Caco-2 (cell line): ENCODE results near the gene NFIA. TPM values are rescaled to one million over a fixed set of nuclear protein-coding genes. Genes with fewer than 3 reads are reported as not detected.

ENCODE experiments used
- BruUV-seq: library from RNA; stranded (reverse); fragments of 400-500 nt; replicated peaks from 2 replicates; lab custom pipeline; 2021; lab: Mats Ljungman, UMichigan
- CTCF ChIA-PET: fragments of 300-600 bp; sonication (Branson Sonifier 250); formaldehyde crosslinking; loops from one replicate; lab custom pipeline; 2022; ENCODE audit warnings: antibody characterized with exemption; lab: Charles Lee
- POLR2A ChIA-PET: fragments of 300-600 bp; sonication (Branson Sonifier 250); formaldehyde crosslinking; loops from one replicate; lab custom pipeline; 2022; ENCODE audit warnings: antibody characterized with exemption; lab: Charles Lee
- DNase-seq, 2 experiments: peaks; one replicate each; pipeline versions ENCODE4 v3.0.0 to v3.0.0-alpha.2; 2020 to 2022
- H3K27me3 ChIP-seq: replicated peaks from 2 replicates; pipeline ENCODE4 v1.6.0; 2011; ENCODE audit warnings: low read length; ENCODE audit not compliant: control insufficient read depth, insufficient read depth
- H3K36me3 ChIP-seq: 2 replicates; pipeline ENCODE4 v1.5.1; 2011; ENCODE audit warnings: low read length; ENCODE audit not compliant: control insufficient read depth, insufficient read depth
- H3K4me1 ChIP-seq: fragments of 250-450 bp; sonication (Bioruptor Pico); 2 replicates; pipeline ENCODE4 v1.5.1; 2020; ENCODE audit warnings: mild to moderate bottlenecking
- H3K4me3 ChIP-seq: 2 replicates; pipeline ENCODE4 v1.5.1; 2011; ENCODE audit warnings: low read depth, mild to moderate bottlenecking, control low read depth, low read length
- H3K9me3 ChIP-seq: fragments of 250-450 bp; sonication (Bioruptor Pico); 2 replicates; pipeline ENCODE4 v1.5.1; 2020; ENCODE audit warnings: mild to moderate bottlenecking, moderate library complexity
- H3K27ac Mint-ChIP-seq: one replicate; pipeline ENCODE4 v1.8.0; 2022; ENCODE audit warnings: mixed read lengths; ENCODE audit not compliant: unreplicated experiment
- H3K27me3 Mint-ChIP-seq: one replicate; pipeline ENCODE4 v1.8.0; 2022; ENCODE audit warnings: mixed read lengths; ENCODE audit not compliant: insufficient read depth, unreplicated experiment
- H3K36me3 Mint-ChIP-seq: one replicate; pipeline ENCODE4 v1.8.0; 2022; ENCODE audit warnings: mild to moderate bottlenecking, mixed read lengths; ENCODE audit not compliant: insufficient read depth, unreplicated experiment
- H3K4me1 Mint-ChIP-seq: one replicate; pipeline ENCODE4 v1.8.0; 2022; ENCODE audit warnings: low read depth, mixed read lengths; ENCODE audit not compliant: unreplicated experiment
- H3K4me3 Mint-ChIP-seq: one replicate; pipeline ENCODE4 v1.8.0; 2022; ENCODE audit warnings: mild to moderate bottlenecking, moderate library complexity, mixed read lengths; ENCODE audit not compliant: unreplicated experiment
- H3K9me3 Mint-ChIP-seq: one replicate; pipeline ENCODE4 v1.8.0; 2022; ENCODE audit warnings: mixed read lengths; ENCODE audit not compliant: unreplicated experiment
- intact Hi-C: fragments of 100-400 bp; cut with micrococcal nuclease; formaldehyde crosslinking; loops from one replicate; pipeline ENCODE4 v1.10.0; 2022; ENCODE audit not compliant: unreplicated experiment
- total RNA-seq: library from RNA; stranded (reverse); gene quantifications from 2 replicates; pipeline ENCODE4 v1.2.3, GENCODE V29; 2022
- TF ChIP-seq, protein P1 (sequence below), 2 experiments: fragments of 200-600 bp in 1 of 2; IDR thresholded peaks; 1 replicate in 1 of 2; 2 replicates in 1 of 2; pipeline versions ENCODE4 v1.5.1 to v1.8.0; 2011 to 2022; ENCODE audit warnings: antibody characterized with exemption in 1 of 2, control low read depth in 1 of 2, inconsistent platforms in 1 of 2, low read depth in 1 of 2, low read length in 1 of 2, mild to moderate bottlenecking in 1 of 2, moderate library complexity in 1 of 2; ENCODE audit not compliant: insufficient read depth in 1 of 2, severe bottlenecking in 1 of 2, unreplicated experiment in 1 of 2

Gene NFIA
- total RNA-seq, 1 experiment from 2014 or later: 1.4 TPM

DNA sequence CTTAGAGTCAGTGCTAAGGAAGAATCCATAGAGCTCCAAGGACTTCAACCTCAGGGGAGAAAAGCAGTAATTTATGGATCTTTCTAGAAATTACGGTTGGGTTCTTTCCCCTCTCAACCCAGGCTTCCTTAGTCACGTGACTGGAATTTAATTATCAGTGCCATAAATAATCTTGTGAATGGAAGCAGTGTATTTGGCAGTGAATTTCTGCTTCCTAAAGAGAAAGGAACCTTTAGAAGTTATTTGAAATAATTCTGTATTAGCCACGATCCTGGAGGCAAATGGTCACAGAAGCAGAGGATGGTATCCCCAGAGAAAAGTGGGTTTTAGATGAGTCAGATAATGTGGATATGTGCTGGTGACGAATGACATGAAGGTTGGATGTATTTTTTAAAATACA is 89.6 kb downstream of the NFIA start:
- H3K27ac Mint-ChIP-seq: no peak overlapping the region
- DNase-seq: no peak
- no peaks in the 10 kb centered on the region for H3K9me3 Mint-ChIP-seq
- BruUV-seq: no TSS peak
- ChIA-PET CTCF (no interaction called here), POLR2A (no interaction called here)
- TF ChIP-seq, protein P1, sequence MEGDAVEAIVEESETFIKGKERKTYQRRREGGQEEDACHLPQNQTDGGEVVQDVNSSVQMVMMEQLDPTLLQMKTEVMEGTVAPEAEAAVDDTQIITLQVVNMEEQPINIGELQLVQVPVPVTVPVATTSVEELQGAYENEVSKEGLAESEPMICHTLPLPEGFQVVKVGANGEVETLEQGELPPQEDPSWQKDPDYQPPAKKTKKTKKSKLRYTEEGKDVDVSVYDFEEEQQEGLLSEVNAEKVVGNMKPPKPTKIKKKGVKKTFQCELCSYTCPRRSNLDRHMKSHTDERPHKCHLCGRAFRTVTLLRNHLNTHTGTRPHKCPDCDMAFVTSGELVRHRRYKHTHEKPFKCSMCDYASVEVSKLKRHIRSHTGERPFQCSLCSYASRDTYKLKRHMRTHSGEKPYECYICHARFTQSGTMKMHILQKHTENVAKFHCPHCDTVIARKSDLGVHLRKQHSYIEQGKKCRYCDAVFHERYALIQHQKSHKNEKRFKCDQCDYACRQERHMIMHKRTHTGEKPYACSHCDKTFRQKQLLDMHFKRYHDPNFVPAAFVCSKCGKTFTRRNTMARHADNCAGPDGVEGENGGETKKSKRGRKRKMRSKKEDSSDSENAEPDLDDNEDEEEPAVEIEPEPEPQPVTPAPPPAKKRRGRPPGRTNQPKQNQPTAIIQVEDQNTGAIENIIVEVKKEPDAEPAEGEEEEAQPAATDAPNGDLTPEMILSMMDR (IDR thresholded peaks at IDR 0.05; ENCODE audit: insufficient read depth in 1 of 2, low read depth in 1 of 2, low read length in 1 of 2, severe bottlenecking in 1 of 2, unreplicated experiment in 1 of 2): no peak
- no peaks in the 10 kb centered on the region for H3K36me3 Mint-ChIP-seq
- H3K36me3 ChIP-seq: no peaks in the 10 kb centered on the region
- H3K4me1 Mint-ChIP-seq: no peaks in the 10 kb centered on the region
- peaks cover 2% of the 10 kb centered on the region for H3K27me3 Mint-ChIP-seq
- H3K27me3 ChIP-seq: no peaks in the 10 kb centered on the region
- H3K9me3 ChIP-seq: no peaks in the 10 kb centered on the region
- no peaks in the 10 kb centered on the region for H3K4me1 ChIP-seq
- no peak overlapping the region for H3K4me3 Mint-ChIP-seq
- H3K4me3 ChIP-seq: no peak overlapping the region
- intact Hi-C loops: no loop called here

- Mint-ChIP-seq H3K27ac (no peak overlapping the region), H3K36me3 (no peaks in the 10 kb centered on the region), H3K9me3 (no peaks in the 10 kb centered on the region), H3K4me1 (no peaks in the 10 kb centered on the region), H3K27me3 (peaks cover 2% of the 10 kb centered on the region), H3K4me3 (no peak overlapping the region)
- no TSS peak for BruUV-seq
- Histone ChIP-seq H3K4me3 (no peak overlapping the region), H3K9me3 (no peaks in the 10 kb centered on the region), H3K4me1 (no peaks in the 10 kb centered on the region), H3K27me3 (no peaks in the 10 kb centered on the region), H3K36me3 (no peaks in the 10 kb centered on the region)
- CTCF ChIA-PET: no interaction called here
- DNase-seq: no peak
- TF ChIP-seq, protein P1 (IDR thresholded peaks at IDR 0.05; ENCODE audit: insufficient read depth in 1 of 2, low read depth in 1 of 2, low read length in 1 of 2, severe bottlenecking in 1 of 2, unreplicated experiment in 1 of 2): no peak
- POLR2A ChIA-PET: no interaction called here
- intact Hi-C loops: no loop called here
Measured at GRCh38 chr1:61173118-61173517, 90.8 kb downstream of the NFIA start.

DNA sequence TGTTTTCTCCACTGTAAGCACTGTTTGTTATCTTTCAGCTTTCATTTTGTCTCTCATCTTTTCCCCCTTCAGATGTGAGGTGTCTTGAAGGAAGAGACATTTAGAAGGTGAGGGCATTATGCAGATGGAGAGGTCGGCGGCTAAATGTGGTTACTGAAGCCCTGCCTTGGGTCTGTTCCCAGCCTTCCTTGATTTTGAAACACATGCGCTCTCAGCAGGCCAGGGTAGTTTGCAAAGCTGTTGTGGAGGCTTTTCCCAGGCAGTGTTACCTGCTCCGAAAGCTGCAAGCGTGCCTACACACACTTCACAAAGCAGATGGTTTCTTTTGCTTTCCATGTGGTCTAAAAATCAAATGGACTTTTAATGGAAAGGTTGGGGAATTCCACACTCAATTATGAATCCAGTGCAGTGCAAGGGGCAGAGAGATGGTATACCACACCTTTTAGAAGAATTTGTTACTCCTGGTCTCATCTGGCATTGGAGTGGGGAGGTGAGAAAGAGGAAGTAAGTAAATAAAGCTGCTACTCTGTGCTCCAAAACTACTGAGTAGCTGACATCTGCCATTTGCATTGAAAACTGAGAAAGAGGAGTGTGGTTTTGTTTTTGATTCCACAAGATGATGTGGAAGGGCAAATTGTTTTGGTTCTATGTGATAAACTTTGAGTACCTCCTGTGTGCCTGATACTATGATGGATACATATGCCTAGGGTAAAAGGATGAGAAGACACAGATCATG is 91.9 kb downstream of the NFIA start:
- H3K9me3 ChIP-seq: no peaks in the 10 kb centered on the region
- H3K4me3 Mint-ChIP-seq: no peak overlapping the region
- ChIA-PET POLR2A (no interaction called here), CTCF (no interaction called here)
- H3K4me3 ChIP-seq: no peak overlapping the region
- no peaks in the 10 kb centered on the region for H3K9me3 Mint-ChIP-seq
- no peaks in the 10 kb centered on the region for H3K27me3 ChIP-seq
- H3K27me3 Mint-ChIP-seq: peaks cover 2% of the 10 kb centered on the region
- H3K4me1 Mint-ChIP-seq: no peaks in the 10 kb centered on the region
- TF ChIP-seq, protein P1 (IDR thresholded peaks at IDR 0.05; ENCODE audit: insufficient read depth in 1 of 2, low read depth in 1 of 2, low read length in 1 of 2, severe bottlenecking in 1 of 2, unreplicated experiment in 1 of 2): no peak
- no peak overlapping the region for H3K27ac Mint-ChIP-seq
- BruUV-seq: no TSS peak
- DNase-seq: no peak
- no peaks in the 10 kb centered on the region for H3K36me3 ChIP-seq
- no peaks in the 10 kb centered on the region for H3K36me3 Mint-ChIP-seq
- intact Hi-C loops: no loop called here
- no peaks in the 10 kb centered on the region for H3K4me1 ChIP-seq
